Measurements from ENCODE around the gene TIAM2. TPM values are rescaled to one million over a fixed set of nuclear protein-coding genes. Genes with fewer than 3 reads are reported as not detected.

TIAM2 gene
- total RNA-seq, 1 experiment from 2014 or later = 3.8 TPM

GRCh38 chr6:155256122-155256795, 261.1 kb downstream of the TIAM2 start:
- CTCF ChIA-PET = no interaction called here
- H3K4me3 ChIP-seq (ENCODE audit: low read depth, low read length) = no peak overlapping the region
- no peaks in the 10 kb centered on the region for H3K27me3 Mint-ChIP-seq (ENCODE audit: insufficient read depth, unreplicated experiment)
- H3K27ac Mint-ChIP-seq (ENCODE audit: unreplicated experiment) = no peak overlapping the region
- POLR2A ChIA-PET = no interaction called here
- H3K4me1 Mint-ChIP-seq (ENCODE audit: low read depth, unreplicated experiment) = no peaks in the 10 kb centered on the region
- no peak for DNase-seq
- H3K9me3 Mint-ChIP-seq (ENCODE audit: unreplicated experiment) = no peaks in the 10 kb centered on the region
- no peaks in the 10 kb centered on the region for H3K9me3 ChIP-seq
- H3K27me3 ChIP-seq (replicated peaks; ENCODE audit: control insufficient read depth, insufficient read depth, low read length) = no peaks in the 10 kb centered on the region
- H3K36me3 Mint-ChIP-seq (ENCODE audit: insufficient read depth, unreplicated experiment) = peaks cover 46% of the 10 kb centered on the region
- no peak for TF ChIP-seq CTCF (IDR thresholded peaks at IDR 0.05; ENCODE audit: insufficient read depth in 1 of 2, low read depth in 1 of 2, low read length in 1 of 2, severe bottlenecking in 1 of 2, unreplicated experiment in 1 of 2)
- no peaks in the 10 kb centered on the region for H3K4me1 ChIP-seq
- intact Hi-C loops (cut with micrococcal nuclease; ENCODE audit: unreplicated experiment) = no loop called here
- no TSS peak for BruUV-seq (replicated peaks)
- H3K4me3 Mint-ChIP-seq (ENCODE audit: unreplicated experiment) = no peak overlapping the region
- peaks cover 2% of the 10 kb centered on the region; the same call in 1 of the 2 replicates for H3K36me3 ChIP-seq (ENCODE audit: control insufficient read depth, insufficient read depth, low read length)

- ChIA-PET POLR2A (no interaction called here), CTCF (no interaction called here)
- Mint-ChIP-seq H3K4me1 (ENCODE audit: low read depth, unreplicated experiment) (no peaks in the 10 kb centered on the region), H3K36me3 (ENCODE audit: insufficient read depth, unreplicated experiment) (peaks cover 43% of the 10 kb centered on the region), H3K27me3 (ENCODE audit: insufficient read depth, unreplicated experiment) (no peaks in the 10 kb centered on the region), H3K9me3 (ENCODE audit: unreplicated experiment) (no peaks in the 10 kb centered on the region), H3K4me3 (ENCODE audit: unreplicated experiment) (no peak overlapping the region), H3K27ac (ENCODE audit: unreplicated experiment) (no peak overlapping the region)
- DNase-seq = no peak
- Histone ChIP-seq H3K4me3 (ENCODE audit: low read depth, low read length) (no peak overlapping the region), H3K36me3 (ENCODE audit: control insufficient read depth, insufficient read depth, low read length) (no peaks in the 10 kb centered on the region), H3K4me1 (no peaks in the 10 kb centered on the region), H3K9me3 (no peaks in the 10 kb centered on the region), H3K27me3 (replicated peaks; ENCODE audit: control insufficient read depth, insufficient read depth, low read length) (no peaks in the 10 kb centered on the region)
- no peak for TF ChIP-seq CTCF (IDR thresholded peaks at IDR 0.05; ENCODE audit: insufficient read depth in 1 of 2, low read depth in 1 of 2, low read length in 1 of 2, severe bottlenecking in 1 of 2, unreplicated experiment in 1 of 2)
- BruUV-seq (replicated peaks) = no TSS peak
- intact Hi-C loops (cut with micrococcal nuclease; ENCODE audit: unreplicated experiment) = no loop called here
Measured at GRCh38 chr6:155257796-155258195, 262.7 kb downstream of the TIAM2 start.

- H3K4me1 ChIP-seq = no peaks in the 10 kb centered on the region
- H3K4me3 ChIP-seq (ENCODE audit: low read depth, low read length) = no peak overlapping the region
- no peak for DNase-seq
- H3K9me3 ChIP-seq = no peaks in the 10 kb centered on the region
- H3K4me3 Mint-ChIP-seq (ENCODE audit: unreplicated experiment) = no peak overlapping the region
- H3K36me3 ChIP-seq (ENCODE audit: control insufficient read depth, insufficient read depth, low read length) = no peaks in the 10 kb centered on the region
- no peaks in the 10 kb centered on the region for H3K27me3 Mint-ChIP-seq (ENCODE audit: insufficient read depth, unreplicated experiment)
- H3K27ac Mint-ChIP-seq (ENCODE audit: unreplicated experiment) = no peak overlapping the region
- H3K4me1 Mint-ChIP-seq (ENCODE audit: low read depth, unreplicated experiment) = no peaks in the 10 kb centered on the region
- peaks cover 32% of the 10 kb centered on the region for H3K36me3 Mint-ChIP-seq (ENCODE audit: insufficient read depth, unreplicated experiment)
- no TSS peak for BruUV-seq (replicated peaks)
- intact Hi-C loops (cut with micrococcal nuclease; ENCODE audit: unreplicated experiment) = no loop called here
- no peaks in the 10 kb centered on the region for H3K27me3 ChIP-seq (replicated peaks; ENCODE audit: control insufficient read depth, insufficient read depth, low read length)
- ChIA-PET POLR2A (no interaction called here), CTCF (no interaction called here)
- no peaks in the 10 kb centered on the region for H3K9me3 Mint-ChIP-seq (ENCODE audit: unreplicated experiment)
- TF ChIP-seq CTCF (IDR thresholded peaks at IDR 0.05; ENCODE audit: insufficient read depth in 1 of 2, low read depth in 1 of 2, low read length in 1 of 2, severe bottlenecking in 1 of 2, unreplicated experiment in 1 of 2) = no peak
Measured at GRCh38 chr6:155259204-155259603, 264.1 kb downstream of the TIAM2 start.

Data from Caco-2 (cell line).